SW 1271 (cell line): ENCODE results near the gene POLR3E.

ENCODE experiments used
- DNase-seq, 2 experiments: peaks; one replicate each; lab custom pipeline; 2025; lab: John Stamatoyannopoulos, UW

The POLR3E gene, protein sequence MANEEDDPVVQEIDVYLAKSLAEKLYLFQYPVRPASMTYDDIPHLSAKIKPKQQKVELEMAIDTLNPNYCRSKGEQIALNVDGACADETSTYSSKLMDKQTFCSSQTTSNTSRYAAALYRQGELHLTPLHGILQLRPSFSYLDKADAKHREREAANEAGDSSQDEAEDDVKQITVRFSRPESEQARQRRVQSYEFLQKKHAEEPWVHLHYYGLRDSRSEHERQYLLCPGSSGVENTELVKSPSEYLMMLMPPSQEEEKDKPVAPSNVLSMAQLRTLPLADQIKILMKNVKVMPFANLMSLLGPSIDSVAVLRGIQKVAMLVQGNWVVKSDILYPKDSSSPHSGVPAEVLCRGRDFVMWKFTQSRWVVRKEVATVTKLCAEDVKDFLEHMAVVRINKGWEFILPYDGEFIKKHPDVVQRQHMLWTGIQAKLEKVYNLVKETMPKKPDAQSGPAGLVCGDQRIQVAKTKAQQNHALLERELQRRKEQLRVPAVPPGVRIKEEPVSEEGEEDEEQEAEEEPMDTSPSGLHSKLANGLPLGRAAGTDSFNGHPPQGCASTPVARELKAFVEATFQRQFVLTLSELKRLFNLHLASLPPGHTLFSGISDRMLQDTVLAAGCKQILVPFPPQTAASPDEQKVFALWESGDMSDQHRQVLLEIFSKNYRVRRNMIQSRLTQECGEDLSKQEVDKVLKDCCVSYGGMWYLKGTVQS

DNA sequence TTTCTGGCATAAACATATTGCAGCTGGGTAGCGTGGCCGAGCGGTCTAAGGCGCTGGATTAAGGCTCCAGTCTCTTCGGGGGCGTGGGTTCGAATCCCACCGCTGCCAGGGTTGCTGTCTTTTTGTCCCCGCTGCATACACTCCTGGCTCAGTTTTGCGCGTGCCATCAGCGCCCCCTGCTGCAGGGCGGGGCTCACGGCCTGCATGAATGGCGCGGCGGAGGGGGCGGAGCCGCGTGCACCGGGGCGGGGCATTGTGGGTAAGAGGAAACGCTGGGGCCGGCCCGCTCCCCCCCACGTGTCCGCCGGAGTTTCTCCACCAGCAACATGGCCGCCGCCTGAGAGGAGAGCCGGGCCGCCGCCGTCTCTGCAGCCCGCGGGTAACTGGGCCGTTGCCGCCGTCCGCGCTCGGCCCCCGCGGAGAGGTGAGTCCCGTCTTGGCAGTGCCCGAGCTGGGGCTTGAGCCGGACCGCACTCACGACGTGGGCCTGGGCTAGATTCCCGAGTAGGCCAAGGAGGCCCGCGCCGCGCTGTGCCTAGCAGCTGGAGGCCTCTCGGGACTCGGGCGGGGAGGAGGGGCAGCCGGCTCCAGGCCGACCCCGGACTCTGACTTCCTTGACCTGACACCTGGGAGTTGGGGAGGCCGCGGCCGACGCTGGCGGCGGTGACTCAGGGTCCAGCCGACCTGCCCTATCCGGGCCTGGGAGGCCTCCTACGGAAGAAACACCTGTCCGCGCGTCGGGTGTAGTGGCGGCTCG lies at the start of gene POLR3E:
Gene POLR3E (plus strand): TSS at position 296 of the 757 bp plus-strand sequence. CDS start 5,560 bp downstream, outside the sequence.
- DNase-seq = peak; percentile 75 to 84

DNA sequence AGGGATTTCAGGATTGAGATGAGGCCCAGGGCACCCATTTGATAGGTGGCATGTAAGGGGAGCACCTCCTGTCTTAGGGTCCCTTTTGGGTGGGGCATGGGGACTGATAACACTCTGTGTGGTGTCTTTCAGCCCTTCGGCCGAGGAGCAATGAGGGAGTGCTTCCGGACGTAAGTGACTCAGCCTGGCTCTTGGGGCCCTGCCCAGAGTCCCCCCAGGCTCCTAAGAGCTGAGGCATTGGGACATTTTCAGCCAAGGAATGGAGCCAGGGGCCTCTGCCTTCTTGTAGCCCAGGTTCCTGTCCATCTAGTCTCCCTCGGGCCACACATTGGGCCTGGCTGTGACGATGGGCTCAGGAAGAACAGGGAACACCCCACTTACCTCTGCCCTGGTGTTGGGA lies 46.7 kb upstream of the POLR3E start:
- DNase-seq = no peak

DNA sequence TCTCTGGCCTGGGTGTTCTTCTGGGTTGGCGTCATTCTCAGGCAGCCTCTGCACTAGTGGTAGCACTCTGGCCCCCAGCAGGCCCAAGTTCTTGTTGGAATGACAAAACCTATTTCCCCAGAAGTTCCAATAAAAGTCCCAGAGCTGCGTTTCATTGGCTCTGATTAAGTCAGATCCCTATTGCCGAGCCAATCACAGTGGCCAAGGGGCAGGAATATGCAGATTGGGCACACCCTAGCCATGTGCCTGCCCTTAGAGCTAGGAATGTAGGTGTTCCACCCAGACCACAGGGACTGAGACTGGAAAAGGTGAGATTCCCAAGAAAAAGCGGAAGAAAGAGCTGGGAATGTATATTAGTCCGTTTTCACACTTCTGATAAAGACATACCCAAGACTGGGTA lies 44.9 kb upstream of the POLR3E start:
- DNase-seq = no peak

DNA sequence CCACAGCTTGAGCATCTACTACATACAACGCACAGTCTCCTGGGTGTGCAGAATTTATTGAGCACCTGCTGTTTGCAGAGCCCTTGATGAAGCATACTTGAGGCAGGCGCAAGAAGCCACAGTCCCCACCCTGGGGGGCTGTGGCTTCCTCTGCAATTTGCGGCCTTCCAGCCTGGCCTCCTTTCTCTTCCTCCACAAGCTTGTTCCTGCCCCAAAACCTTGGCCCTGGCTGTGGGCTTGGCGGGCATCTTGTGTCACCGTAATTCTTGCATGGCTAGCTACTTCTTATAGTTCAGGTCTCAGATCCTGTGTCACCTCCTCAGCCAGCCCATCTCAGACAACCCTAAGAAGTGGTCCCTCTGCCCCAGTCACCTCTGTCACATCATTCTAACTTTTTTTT lies 43.9 kb upstream of the POLR3E start:
- DNase-seq = no peak

DNA sequence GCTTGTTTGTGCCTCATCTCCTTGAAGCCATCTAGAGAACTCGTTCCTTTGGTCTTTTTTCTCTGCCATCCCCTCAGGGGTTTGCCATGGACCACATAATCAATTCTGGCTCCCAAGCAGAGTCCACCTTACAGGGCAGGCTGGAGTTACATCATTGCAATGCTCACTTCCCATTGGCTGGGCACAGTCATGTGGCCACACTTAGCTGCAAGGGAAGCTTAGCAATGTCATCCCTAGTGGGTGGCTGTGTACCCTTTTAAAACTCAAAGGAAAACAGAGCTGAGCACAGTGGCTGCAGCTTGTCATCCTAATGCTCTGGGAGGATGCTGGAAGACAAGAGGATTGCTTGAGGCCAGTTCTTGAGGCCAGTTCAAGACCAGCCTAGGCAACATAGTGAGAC lies 41.9 kb upstream of the POLR3E start:
- DNase-seq = no peak

DNA sequence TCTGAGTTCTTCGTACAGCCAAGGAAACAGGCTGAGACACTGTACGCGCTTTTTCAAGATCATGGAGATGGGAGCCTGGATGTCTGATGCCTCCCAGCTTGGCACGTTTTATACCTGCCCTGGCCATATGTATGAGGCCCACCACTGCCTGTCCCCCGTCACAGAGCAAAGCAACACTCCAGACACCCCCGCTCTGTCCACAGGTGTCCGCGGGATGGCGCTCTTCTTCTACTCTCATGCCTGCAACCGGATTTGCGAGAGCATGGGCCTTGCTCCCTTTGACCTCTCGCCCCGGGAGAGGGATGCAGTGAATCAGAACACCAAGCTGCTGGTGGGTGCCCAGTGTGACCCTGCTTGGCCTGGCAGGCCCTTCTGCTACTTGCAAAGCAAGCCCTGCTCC lies 39.8 kb upstream of the POLR3E start:
- DNase-seq = no peak

DNA sequence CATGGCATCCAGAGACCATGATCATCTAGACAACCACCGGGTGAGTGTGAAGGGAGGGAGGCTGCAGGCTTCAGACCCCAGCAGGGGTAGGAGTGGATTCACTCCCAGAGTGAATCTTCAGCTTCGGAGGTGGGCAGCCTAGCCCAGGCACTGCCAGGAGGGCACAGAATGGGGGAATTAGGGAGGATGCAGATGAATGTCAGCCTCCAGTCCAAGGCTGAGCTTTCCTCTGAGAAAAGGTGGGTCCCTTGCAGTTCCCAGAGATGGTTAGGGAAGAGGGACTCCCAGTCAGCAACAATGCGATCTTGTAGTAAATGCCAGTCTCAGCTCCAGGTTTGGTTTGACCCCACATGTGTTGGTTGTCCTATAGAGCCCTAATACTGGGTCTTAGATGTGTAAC lies 36.7 kb upstream of the POLR3E start:
- no peak for DNase-seq

DNA sequence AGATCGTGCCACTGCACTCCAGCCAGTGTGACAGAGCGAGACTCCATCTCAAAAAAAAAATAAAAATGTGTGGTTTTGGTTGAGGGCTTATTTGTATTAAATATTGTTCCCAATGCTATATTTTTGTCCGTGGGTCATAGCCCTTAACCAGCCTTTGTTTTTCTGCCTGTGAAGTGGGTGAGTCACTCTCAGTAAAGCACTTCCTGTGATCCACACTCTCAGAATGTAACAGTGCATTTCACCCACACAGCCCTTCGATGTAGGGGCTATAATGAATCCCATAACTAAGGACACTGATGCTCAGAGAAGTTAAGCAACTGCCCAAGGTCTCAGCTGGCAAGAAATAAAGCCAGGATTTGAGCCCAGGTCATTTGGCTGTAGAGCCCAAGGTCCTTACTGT lies 34.7 kb upstream of the POLR3E start:
- DNase-seq = no peak

DNA sequence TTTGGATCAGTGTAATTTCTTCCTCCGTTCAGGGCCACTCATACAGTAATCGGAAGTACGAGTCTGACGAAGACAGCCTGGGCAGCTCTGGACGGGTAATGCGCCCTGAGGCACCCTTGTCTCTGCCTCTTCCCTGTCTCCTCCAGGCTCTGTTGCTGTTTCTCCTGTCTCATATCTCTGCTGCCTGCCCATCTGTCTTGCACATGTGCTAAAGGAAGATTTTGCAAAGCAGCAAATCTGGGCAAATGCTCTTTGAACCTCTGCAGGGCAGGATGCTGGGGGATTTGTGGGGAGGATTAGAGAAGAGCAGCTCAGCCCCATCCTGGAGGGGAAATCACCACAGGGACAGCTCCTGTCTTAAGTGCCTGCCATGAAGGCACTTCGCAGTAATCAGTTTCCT lies 32.4 kb upstream of the POLR3E start:
- no peak for DNase-seq

DNA sequence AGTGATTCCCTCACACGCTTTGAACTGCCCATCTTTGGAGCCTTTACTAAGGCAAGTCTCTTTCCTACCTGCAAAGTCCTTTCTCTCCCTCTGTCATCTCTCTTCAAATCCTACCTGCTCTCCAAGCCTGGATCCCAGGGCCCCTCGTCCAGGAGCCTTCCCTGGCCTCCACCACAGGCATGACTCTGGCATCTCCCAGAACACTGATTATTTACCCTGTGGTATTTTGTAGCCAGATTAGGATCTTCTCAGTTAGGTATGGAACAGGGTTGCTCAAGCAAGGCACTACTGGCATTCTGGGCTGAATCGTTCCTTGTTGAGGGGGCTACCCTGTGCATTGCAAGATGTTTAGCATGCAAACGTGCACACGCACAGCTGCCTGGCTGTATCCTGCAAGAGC lies 31.9 kb upstream of the POLR3E start:
- no peak for DNase-seq

DNA sequence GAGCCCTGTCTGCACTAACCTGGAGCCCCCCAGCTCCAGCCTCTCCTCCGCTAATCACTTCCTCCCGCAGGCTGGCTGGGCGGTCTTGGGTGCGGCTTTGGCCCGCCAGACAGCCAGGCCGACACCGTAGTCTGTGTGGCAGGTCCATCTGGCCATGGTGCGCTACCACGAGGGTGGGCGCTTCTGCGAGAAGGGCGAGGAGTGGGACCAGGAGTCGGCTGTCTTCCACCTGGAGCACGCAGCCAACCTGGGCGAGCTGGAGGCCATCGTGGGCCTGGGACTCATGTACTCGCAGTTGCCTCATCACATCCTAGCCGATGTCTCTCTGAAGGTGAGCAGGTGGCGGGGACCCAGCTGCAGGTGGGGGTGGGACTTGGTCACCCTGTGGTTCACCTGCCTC lies 30.7 kb upstream of the POLR3E start:
- no peak for DNase-seq

DNA sequence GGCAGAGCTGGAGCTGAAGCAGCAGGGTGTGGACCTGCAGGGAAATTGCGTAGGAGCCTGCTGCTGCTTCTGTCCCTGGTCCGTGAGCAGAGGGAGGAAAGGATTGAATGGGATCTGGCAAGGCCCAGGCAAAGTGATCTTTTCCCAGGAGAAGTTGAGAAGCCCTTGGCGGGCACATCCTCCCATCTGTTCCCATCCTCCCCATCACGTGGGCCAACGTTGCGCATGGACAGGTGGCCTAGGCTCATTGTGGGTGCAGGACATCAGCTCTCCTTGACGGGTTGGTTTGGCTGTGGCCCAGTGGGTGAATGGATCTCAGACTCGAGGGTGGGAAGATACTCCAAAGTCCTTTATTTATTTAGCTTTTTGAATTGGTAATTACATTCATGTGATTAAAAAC lies 29.4 kb upstream of the POLR3E start:
- DNase-seq = no peak

DNA sequence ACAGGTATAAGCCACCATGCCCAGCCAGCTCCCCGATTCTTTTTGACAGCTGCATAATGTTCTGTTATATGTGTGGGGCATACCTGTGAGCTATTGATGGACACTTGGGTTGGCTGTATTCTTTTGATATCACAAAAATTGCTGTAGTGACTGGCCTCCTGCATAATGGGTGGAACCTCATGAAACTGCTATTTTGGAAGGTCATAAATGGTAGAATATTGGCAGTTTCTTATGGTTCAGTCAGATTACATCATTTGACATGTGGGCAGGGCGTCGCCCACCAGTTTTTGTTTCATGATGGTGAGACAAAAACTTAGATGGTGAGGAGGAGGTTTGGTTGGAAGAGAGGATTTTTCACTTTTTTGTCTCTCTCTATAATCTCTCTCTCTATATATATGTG lies 26.7 kb upstream of the POLR3E start:
- no peak for DNase-seq

DNA sequence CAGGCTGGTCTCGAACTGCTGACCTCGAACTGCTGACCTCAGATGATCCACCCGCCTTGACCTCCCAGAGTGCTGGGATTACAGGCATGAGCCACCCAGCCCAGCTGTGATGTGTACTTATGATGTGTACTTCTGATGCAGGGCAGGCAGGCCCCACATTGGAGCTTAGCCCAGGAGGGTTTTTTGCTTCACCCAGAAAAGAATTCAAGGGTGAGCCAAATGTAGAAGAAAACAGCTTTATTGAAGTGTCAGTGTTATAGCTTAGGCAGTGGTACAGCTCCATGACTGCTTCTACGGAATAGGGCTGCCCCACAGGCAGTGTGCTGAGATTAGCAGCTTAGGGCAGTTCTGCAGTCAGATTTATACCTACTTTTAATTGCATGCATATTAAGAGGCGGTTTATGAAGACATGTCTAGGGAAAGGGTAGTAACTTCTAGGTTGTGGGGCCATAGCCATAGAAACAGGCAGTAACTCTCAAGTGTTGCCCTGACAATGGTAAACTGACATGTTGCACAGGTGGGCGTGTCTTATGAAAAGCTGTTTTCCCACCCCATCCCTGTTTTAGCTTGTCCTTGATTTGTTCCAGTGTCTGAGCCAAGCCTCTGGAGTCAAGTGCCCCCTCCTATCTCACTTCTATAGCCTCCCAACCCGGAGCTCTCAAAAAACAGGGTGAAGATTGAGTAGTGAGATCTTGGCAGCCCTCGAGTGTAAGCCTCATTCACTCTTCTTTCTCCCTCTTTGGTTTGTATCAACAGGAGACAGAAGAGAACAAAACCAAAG lies 24.1 kb upstream of the POLR3E start:
- no peak for DNase-seq

DNA sequence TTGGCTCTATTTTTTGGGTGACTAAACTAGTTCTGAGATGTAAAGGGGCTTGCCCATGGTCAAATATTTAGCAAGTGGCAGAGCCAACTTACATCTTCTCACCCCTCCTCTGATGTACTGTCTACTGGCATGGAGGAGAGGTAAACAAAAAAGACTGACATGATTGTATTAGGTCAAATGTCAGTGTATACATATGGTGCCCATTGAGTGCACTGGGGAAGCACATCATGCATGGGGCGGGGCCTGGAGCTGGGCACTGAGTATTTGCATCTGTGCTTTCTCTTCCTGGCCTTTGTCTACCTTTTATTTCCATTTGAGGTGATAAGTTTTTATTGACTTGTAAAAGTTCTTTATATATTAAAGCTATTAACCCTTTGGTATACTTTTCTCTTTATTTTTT lies 22.3 kb upstream of the POLR3E start:
- DNase-seq = no peak

DNA sequence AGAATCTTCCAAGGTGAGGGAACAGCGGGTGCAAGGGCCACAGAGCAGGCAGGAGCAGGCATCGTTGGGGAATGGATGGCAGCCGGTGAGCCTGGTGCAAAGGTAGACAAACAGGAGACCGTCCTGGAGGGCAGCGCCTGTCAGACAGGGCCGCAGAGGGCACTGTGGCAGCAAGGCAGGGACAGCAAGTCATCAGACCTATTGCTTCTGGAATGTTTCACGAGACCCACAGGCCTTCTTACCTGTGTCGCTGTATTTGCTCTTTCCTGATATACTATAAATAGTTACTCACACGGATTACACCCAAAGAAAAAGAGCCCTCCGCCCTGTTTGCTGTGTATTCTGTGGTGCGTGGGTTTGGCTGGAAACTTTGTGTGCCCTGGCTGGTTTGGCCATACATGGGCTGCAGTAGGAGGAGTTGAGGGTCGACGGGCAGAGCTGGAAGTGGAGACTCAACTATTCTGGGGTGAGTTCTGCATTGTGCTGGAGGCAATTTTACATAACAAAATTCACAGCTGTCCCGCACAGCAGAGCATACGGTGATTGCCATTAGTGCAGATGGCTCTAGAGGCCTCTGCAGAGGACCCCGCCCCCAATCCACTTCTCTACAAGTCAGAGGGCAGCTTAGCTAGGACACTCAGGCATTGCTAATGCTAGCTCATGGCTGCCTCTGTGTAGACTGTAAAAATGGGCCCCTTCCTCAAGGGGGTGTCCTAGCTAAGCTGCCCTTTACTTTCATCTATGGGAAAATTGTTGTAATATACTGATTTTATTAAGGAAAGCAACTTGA lies 18.6 kb upstream of the POLR3E start:
- DNase-seq = no peak

DNA sequence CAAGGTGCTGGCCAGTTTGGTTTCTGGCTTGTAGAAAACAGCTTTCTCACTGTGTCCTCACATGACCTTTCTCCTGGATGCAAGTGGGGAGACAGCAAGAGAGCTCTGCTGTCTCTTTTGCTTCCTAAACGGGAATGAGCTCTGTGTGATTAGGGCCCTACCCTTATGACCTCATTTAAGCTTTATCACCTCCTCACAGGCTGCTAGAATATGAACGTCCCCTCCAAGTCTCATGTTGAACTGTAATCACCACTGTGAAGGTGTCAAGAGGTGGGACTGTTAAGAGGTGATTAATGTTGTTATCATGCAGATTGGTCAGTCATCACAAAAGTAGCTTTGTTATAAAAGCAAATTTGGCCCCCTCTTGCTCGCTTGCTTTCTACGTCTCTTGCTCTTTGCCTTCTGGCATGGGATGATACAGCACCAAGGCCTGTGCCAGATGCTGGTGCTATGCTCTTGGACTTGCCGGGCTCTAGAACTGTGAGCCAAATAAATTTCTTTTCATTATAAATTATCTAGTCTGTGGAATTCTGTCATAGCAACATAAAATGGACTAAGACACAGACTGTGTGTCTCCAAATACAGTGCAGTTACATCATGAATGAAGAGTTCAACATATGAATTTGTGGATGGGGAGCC lies 14.8 kb upstream of the POLR3E start:
- no peak for DNase-seq

DNA sequence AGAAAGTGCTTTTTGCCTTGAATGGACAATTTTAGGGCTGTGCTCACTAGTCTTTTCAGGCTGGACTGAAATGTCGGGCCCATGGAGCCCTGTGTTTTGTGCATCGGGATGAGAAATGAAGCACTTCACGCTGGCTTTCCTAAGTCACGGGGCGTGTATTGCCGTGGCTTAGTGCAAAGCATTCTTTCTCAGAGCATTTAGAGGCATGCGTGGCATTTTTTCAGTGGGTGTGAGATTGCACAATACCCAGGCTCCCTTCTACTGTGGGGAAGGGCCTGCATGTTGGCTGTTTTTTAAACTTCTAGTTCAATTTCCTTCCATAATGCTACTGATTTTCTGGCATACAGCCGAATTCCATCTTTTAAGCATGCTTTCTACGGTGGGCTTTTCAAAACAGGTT lies 12.6 kb upstream of the POLR3E start:
- no peak for DNase-seq

DNA sequence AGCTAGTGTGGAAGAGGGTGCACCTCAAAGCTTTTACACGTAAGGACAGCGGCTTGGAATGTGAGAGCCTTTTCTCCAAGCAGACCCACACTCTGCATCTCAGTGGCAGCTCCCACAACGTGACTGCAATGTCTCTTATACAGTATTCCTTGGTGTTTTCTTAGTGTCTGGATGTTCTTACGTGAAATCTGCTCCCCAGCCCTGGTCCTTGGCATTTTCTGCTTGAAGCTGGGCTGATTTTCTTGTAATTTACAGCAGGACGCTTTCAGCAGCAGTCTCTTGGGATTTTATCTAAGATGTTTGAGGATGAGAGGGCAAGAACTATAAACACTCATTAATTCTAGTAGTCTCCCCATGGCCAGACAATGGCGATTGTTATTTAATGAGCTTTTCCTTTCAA lies 12.1 kb upstream of the POLR3E start:
- DNase-seq = no peak

DNA sequence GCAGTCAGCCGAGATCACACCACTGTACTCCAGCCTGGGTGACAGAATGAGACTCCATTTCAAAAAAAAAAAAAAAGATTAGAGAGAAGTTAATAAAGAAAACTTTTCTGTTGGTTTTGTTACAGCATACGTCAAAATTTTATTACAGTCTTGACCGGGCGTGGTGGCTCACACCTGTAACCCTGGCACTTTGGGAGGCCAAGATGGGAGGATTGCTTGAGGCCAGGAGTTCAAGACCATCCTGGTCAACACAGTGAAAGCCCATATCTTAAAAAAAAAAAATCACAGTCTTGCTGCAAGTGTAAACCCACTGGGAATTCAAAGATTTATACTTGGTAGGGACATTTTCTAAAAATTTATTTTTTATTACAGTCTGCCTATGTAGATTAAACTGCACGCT lies 6.2 kb upstream of the POLR3E start:
- DNase-seq = no peak

DNA sequence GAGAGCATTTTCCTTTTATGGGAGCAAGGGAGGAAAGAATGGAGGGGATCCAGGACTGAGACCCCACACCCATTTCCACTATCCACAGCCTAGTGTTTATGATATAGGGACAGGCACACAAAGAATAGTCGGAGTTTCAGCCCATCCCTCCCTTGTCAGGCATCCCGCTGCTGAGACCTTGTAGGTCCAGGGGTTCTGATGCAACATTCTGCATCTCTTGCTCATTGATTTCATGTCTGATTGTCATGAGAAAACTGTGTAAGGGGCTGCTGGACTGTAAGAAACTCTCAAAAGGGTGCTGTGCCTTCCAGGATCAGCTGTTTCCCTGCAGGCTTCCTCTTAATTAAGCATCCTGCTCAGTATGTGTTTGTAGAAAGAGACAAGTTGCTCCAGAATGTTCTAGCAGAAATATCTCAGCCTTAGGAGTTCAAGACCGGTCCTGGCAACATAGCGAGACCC lies 5.3 kb upstream of the POLR3E start:
- DNase-seq = no peak
